Bone marrow (tissue), 2 donors: ENCODE results near the gene PTOV1.
"Not testable (repeated sequence)": the region's sequence is repeated elsewhere in the genome, so short reads cannot be mapped to it uniquely, and the experiment has no call there.

Experiments
- DNase-seq, 2 donors: peaks; one replicate each; lab custom pipeline; 2025; lab: John Stamatoyannopoulos, UW

PTOV1 gene

GRCh38 chr19:49817964-49818648, 32.9 kb upstream of the PTOV1 start, which contains the start of gene MED25:
Gene MED25, plus strand, starts transcription at chr19:49818289. Its CDS starts 53 bp downstream, at chr19:49818342.
- DNase-seq: peak; percentile 89 to 92

- DNase-seq: no peak
Measured at GRCh38 chr19:49818649-49819370, 32.1 kb upstream of the PTOV1 start.

- DNase-seq: not testable (repeated sequence)
Measured at GRCh38 chr19:49819452-49820115, 31.4 kb upstream of the PTOV1 start.

GRCh38 chr19:49820125-49820524, 30.8 kb upstream of the PTOV1 start:
- no peak for DNase-seq

GRCh38 chr19:49823472-49823871, 27.5 kb upstream of the PTOV1 start:
- no peak for DNase-seq

GRCh38 chr19:49824662-49825061, 26.3 kb upstream of the PTOV1 start:
- DNase-seq: no peak

GRCh38 chr19:49827034-49827433, 23.9 kb upstream of the PTOV1 start:
- DNase-seq: no peak

GRCh38 chr19:49829200-49829599, 21.8 kb upstream of the PTOV1 start:
- DNase-seq: no peak

GRCh38 chr19:49829721-49830120, 21.2 kb upstream of the PTOV1 start:
- no peak for DNase-seq

GRCh38 chr19:49830766-49831165, 20.2 kb upstream of the PTOV1 start:
- no peak for DNase-seq

GRCh38 chr19:49831592-49831991, 19.4 kb upstream of the PTOV1 start:
- no peak for DNase-seq

- DNase-seq: no peak
Measured at GRCh38 chr19:49832556-49832955, 18.4 kb upstream of the PTOV1 start.

GRCh38 chr19:49833599-49833998, 17.4 kb upstream of the PTOV1 start:
- no peak for DNase-seq

GRCh38 chr19:49835562-49835961, 15.4 kb upstream of the PTOV1 start:
- DNase-seq: no peak

- no peak for DNase-seq
Measured at GRCh38 chr19:49836176-49837008, 14.6 kb upstream of the PTOV1 start.

GRCh38 chr19:49837009-49837310, 14.0 kb upstream of the PTOV1 start:
- DNase-seq: no peak

GRCh38 chr19:49837425-49837824, 13.5 kb upstream of the PTOV1 start:
- no peak for DNase-seq

GRCh38 chr19:49838885-49839588, 11.9 kb upstream of the PTOV1 start:
- no peak for DNase-seq

GRCh38 chr19:49839713-49840112, 11.2 kb upstream of the PTOV1 start:
- DNase-seq: no peak

GRCh38 chr19:49840321-49840720, 10.6 kb upstream of the PTOV1 start:
- DNase-seq: no peak

- DNase-seq: no peak
Measured at GRCh38 chr19:49840736-49841249, 10.2 kb upstream of the PTOV1 start.
